ENCODE measurements around the gene FBXO9. TPM values are rescaled to one million over a fixed set of nuclear protein-coding genes. Genes with fewer than 3 reads are reported as not detected.

FBXO9 gene
- total RNA-seq, 2 donors from 2014 or later: 49.7 to 57.9 TPM

- intact Hi-C loops (cut with DNase I): no loop called here
- no peak for TF ChIP-seq CTCF (IDR thresholded peaks at IDR 0.05)
- DNase-seq: no peak
- Histone ChIP-seq H3K27ac (no peak overlapping the region), H3K27me3 (no peaks in the 10 kb centered on the region), H3K9me3 (no peaks in the 10 kb centered on the region), H3K9ac (ENCODE audit: low read depth in 2 of 2, low read length in 2 of 2) (no peak overlapping the region), H3K36me3 (peaks cover 14% of the 10 kb centered on the region), H3K4me3 (no peak overlapping the region), H3K4me1 (no peaks in the 10 kb centered on the region)
Measured at GRCh38 chr6:53095270-53095669, 30.1 kb downstream of the FBXO9 start.

- H3K9ac ChIP-seq (ENCODE audit: low read depth in 2 of 2, low read length in 2 of 2): no peak overlapping the region
- no peak for DNase-seq
- H3K27ac ChIP-seq: no peak overlapping the region
- intact Hi-C loops (cut with DNase I): no loop called here
- H3K27me3 ChIP-seq: no peaks in the 10 kb centered on the region
- peaks cover 11% of the 10 kb centered on the region for H3K36me3 ChIP-seq
- no peak for TF ChIP-seq CTCF (IDR thresholded peaks at IDR 0.05)
- no peaks in the 10 kb centered on the region for H3K9me3 ChIP-seq
- H3K4me3 ChIP-seq: no peak overlapping the region
- H3K4me1 ChIP-seq: no peaks in the 10 kb centered on the region
Measured at GRCh38 chr6:53095716-53096115, 30.5 kb downstream of the FBXO9 start.

- TF ChIP-seq CTCF (IDR thresholded peaks at IDR 0.05): no peak
- H3K9ac ChIP-seq (ENCODE audit: low read depth in 2 of 2, low read length in 2 of 2): no peak overlapping the region
- no peaks in the 10 kb centered on the region for H3K27me3 ChIP-seq
- no peaks in the 10 kb centered on the region for H3K4me1 ChIP-seq
- no peak overlapping the region for H3K4me3 ChIP-seq
- peaks cover 4% of the 10 kb centered on the region for H3K36me3 ChIP-seq
- intact Hi-C loops (cut with DNase I): no loop called here
- H3K27ac ChIP-seq: no peak overlapping the region
- no peaks in the 10 kb centered on the region for H3K9me3 ChIP-seq
- DNase-seq: no peak
Measured at GRCh38 chr6:53100561-53100960, 35.4 kb downstream of the FBXO9 start.

GRCh38 chr6:53101006-53101405, 35.8 kb downstream of the FBXO9 start:
- intact Hi-C loops (cut with DNase I): no loop called here
- no peak overlapping the region for H3K4me3 ChIP-seq
- no peaks in the 10 kb centered on the region for H3K36me3 ChIP-seq
- no peaks in the 10 kb centered on the region for H3K4me1 ChIP-seq
- no peak overlapping the region for H3K27ac ChIP-seq
- DNase-seq: no peak
- H3K9ac ChIP-seq (ENCODE audit: low read depth in 2 of 2, low read length in 2 of 2): no peak overlapping the region
- no peak for TF ChIP-seq CTCF (IDR thresholded peaks at IDR 0.05)
- H3K9me3 ChIP-seq: no peaks in the 10 kb centered on the region
- H3K27me3 ChIP-seq: no peaks in the 10 kb centered on the region

GRCh38 chr6:53103993-53104675, 38.9 kb downstream of the FBXO9 start:
- H3K9ac ChIP-seq (ENCODE audit: low read depth in 2 of 2, low read length in 2 of 2): no peak overlapping the region
- no peak overlapping the region for H3K27ac ChIP-seq
- no peaks in the 10 kb centered on the region for H3K36me3 ChIP-seq
- no peak for DNase-seq
- no peak overlapping the region for H3K4me3 ChIP-seq
- no peaks in the 10 kb centered on the region for H3K27me3 ChIP-seq
- no peaks in the 10 kb centered on the region for H3K9me3 ChIP-seq
- intact Hi-C loops (cut with DNase I): no loop called here
- H3K4me1 ChIP-seq: no peaks in the 10 kb centered on the region
- TF ChIP-seq CTCF (IDR thresholded peaks at IDR 0.05): no peak

Measured in colonic mucosa (tissue), 4 donors.